MM.1S (cell line): ENCODE results near the gene ITK.
A peak's percentile ranks its signal among the peaks of the same experiment; 100 is the strongest.

Source experiments
- DNase-seq: peaks from one replicate; pipeline ENCODE4 v3.0.0-alpha.2; 2015
- H2AFZ ChIP-seq: fragments of 300-600 bp; sonication (generic); 2 replicates; pipeline ENCODE4 v1.6.0; 2016; ENCODE audit warnings: antibody characterized with exemption, low read length
- H3F3A ChIP-seq: fragments of 300-600 bp; sonication (generic); 2 replicates; pipeline ENCODE4 v1.6.1; 2016; ENCODE audit warnings: mild to moderate bottlenecking, antibody characterized with exemption, low read length, moderate library complexity, mixed read lengths; ENCODE audit not compliant: insufficient read depth
- H3K27ac ChIP-seq: fragments of 300-600 bp; sonication (generic); 2 replicates; pipeline ENCODE4 v1.5.1; 2016; ENCODE audit warnings: mild to moderate bottlenecking, low read length
- H3K27me3 ChIP-seq: fragments of 300-600 bp; sonication (generic); replicated peaks from 2 replicates; pipeline ENCODE4 v1.6.0; 2016; ENCODE audit warnings: low read length; ENCODE audit not compliant: insufficient read depth
- H3K36me3 ChIP-seq: fragments of 300-600 bp; sonication (generic); replicated peaks from 2 replicates; pipeline ENCODE4 v1.6.1; 2016; ENCODE audit warnings: mild to moderate bottlenecking, low read length, mixed read lengths; ENCODE audit not compliant: insufficient read depth
- H3K4me1 ChIP-seq: fragments of 300-600 bp; sonication (generic); 2 replicates; pipeline ENCODE4 v1.6.1; 2016; ENCODE audit warnings: low read length, mixed read lengths
- H3K4me2 ChIP-seq: fragments of 300-600 bp; sonication (generic); 2 replicates; pipeline ENCODE4 v1.6.0; 2016; ENCODE audit warnings: low read depth, low read length
- H3K4me3 ChIP-seq: fragments of 300-600 bp; sonication (generic); 2 replicates; pipeline ENCODE4 v1.5.1; 2016; ENCODE audit warnings: low read length, mixed read lengths
- H3K79me2 ChIP-seq: fragments of 300-600 bp; sonication (generic); 2 replicates; pipeline ENCODE4 v1.6.1; 2016; ENCODE audit warnings: mixed run types, low read length, mixed read lengths
- H3K9ac ChIP-seq: fragments of 300-600 bp; sonication (generic); 2 replicates; pipeline ENCODE4 v1.6.1; 2016; ENCODE audit warnings: low read length, mixed read lengths
- H3K9me2 ChIP-seq: fragments of 300-600 bp; sonication (generic); replicated peaks from 2 replicates; pipeline ENCODE4 v1.6.1; 2016; ENCODE audit warnings: mild to moderate bottlenecking, low read length, mixed read lengths; ENCODE audit not compliant: insufficient read depth
- H3K9me3 ChIP-seq: fragments of 300-600 bp; sonication (generic); replicated peaks from 2 replicates; pipeline ENCODE4 v1.6.1; 2016; ENCODE audit warnings: mild to moderate bottlenecking, low read length, mixed read lengths; ENCODE audit not compliant: insufficient read depth
- H4K20me1 ChIP-seq: fragments of 300-600 bp; sonication (generic); 2 replicates; pipeline ENCODE4 v1.6.1; 2016; ENCODE audit warnings: mild to moderate bottlenecking, low read length, moderate library complexity, mixed read lengths; ENCODE audit not compliant: insufficient read depth
- CTCF ChIP-seq: fragments of 300-600 bp; sonication (generic); IDR thresholded peaks from 2 replicates; pipeline ENCODE4 v1.5.1; 2016; ENCODE audit warnings: antibody characterized with exemption, low read length, mixed read lengths
- EZH2 ChIP-seq: fragments of 300-600 bp; sonication (generic); optimal IDR thresholded peaks from 2 replicates; pipeline ENCODE3; 2017; ENCODE audit warnings: low read depth, mild to moderate bottlenecking, antibody characterized with exemption, low read length, mixed read lengths
- EZH2phosphoT487 ChIP-seq: fragments of 300-600 bp; sonication (generic); IDR thresholded peaks from 2 replicates; pipeline ENCODE4 v1.6.1; 2018; ENCODE audit warnings: antibody characterized with exemption, low read length

The ITK gene

GRCh38 chr5:157259699-157260098 lies 79.1 kb downstream of the ITK start:
- Histone ChIP-seq H3F3A (no peaks in the 10 kb centered on the region), H3K9me2 (no peaks in the 10 kb centered on the region), H3K36me3 (no peaks in the 10 kb centered on the region), H3K9me3 (no peaks in the 10 kb centered on the region), H3K4me3 (no peak overlapping the region), H2AFZ (no peak overlapping the region), H3K27ac (no peak overlapping the region), H3K4me1 (no peaks in the 10 kb centered on the region), H3K4me2 (no peak overlapping the region), H4K20me1 (no peaks in the 10 kb centered on the region), H3K9ac (no peak overlapping the region), H3K79me2 (no peaks in the 10 kb centered on the region), H3K27me3 (no peaks in the 10 kb centered on the region)
- no peak for TF ChIP-seq EZH2
- no peak for TF ChIP-seq CTCF
- no peak for TF ChIP-seq EZH2phosphoT487
- no peak for DNase-seq

GRCh38 chr5:157263496-157264090 lies 83.0 kb downstream of the ITK start:
- H3K27ac ChIP-seq, result no peak overlapping the region
- no peaks in the 10 kb centered on the region for H3K9me2 ChIP-seq
- H3K4me3 ChIP-seq, result no peak overlapping the region
- H3K9me3 ChIP-seq, result no peaks in the 10 kb centered on the region
- H3K4me1 ChIP-seq, result peaks cover 24% of the 10 kb centered on the region
- no peak overlapping the region for H2AFZ ChIP-seq
- no peak overlapping the region for H3K9ac ChIP-seq
- no peaks in the 10 kb centered on the region for H4K20me1 ChIP-seq
- peaks cover 23% of the 10 kb centered on the region for H3K79me2 ChIP-seq
- no peak for DNase-seq
- TF ChIP-seq CTCF, result no peak
- no peak for TF ChIP-seq EZH2
- no peak for TF ChIP-seq EZH2phosphoT487
- H3K27me3 ChIP-seq, result no peaks in the 10 kb centered on the region
- H3K36me3 ChIP-seq, result no peaks in the 10 kb centered on the region
- H3F3A ChIP-seq, result no peaks in the 10 kb centered on the region
- H3K4me2 ChIP-seq, result no peak overlapping the region

GRCh38 chr5:157265714-157266285 lies 85.2 kb downstream of the ITK start, which contains the start of gene CYFIP2:
CYFIP2 (plus strand) TSS chr5:157266123; CDS start chr5:157285362, 19,239 bp downstream.
- H3K9ac ChIP-seq, result peak within 1 kb of the TSS; percentile 80
- peak within 1 kb of the TSS; percentile 74 for H2AFZ ChIP-seq
- no peaks in the 10 kb centered on the region for H3K9me3 ChIP-seq
- H3K36me3 ChIP-seq, result no peaks in the 10 kb centered on the region
- H3K4me2 ChIP-seq, result peak within 1 kb of the TSS; percentile 85
- peaks cover 46% of the 10 kb centered on the region for H3K4me1 ChIP-seq
- H3K27ac ChIP-seq, result peak within 1 kb of the TSS; percentile 62
- H3F3A ChIP-seq, result peaks cover 8% of the 10 kb centered on the region
- H3K4me3 ChIP-seq, result peak within 1 kb of the TSS; percentile 82
- TF ChIP-seq CTCF (no peak), EZH2phosphoT487 (no peak), EZH2 (no peak)
- H4K20me1 ChIP-seq, result no peaks in the 10 kb centered on the region
- H3K9me2 ChIP-seq, result no peaks in the 10 kb centered on the region
- peak; percentile 86 for DNase-seq
- peaks cover 45% of the 10 kb centered on the region for H3K79me2 ChIP-seq
- H3K27me3 ChIP-seq, result no peaks in the 10 kb centered on the region
